ENCODE measurements around the gene B3GNT7.

- no peak for TF ChIP-seq CTCF (IDR thresholded peaks at IDR 0.05; ENCODE audit: insufficient read depth, low read length)
- TF ChIP-seq REST (IDR thresholded peaks at IDR 0.05; ENCODE audit: insufficient replicate concordance, low read depth), result no peak
- TF ChIP-seq POLR2AphosphoS5 (IDR thresholded peaks at IDR 0.05; ENCODE audit: low read depth), result no peak; the same call in 1 of the 2 replicates
- TF ChIP-seq GABPA (IDR thresholded peaks at IDR 0.05; ENCODE audit: low read depth), result no peak
- no peak for TF ChIP-seq SPI1 (IDR thresholded peaks at IDR 0.05; ENCODE audit: borderline replicate concordance, low read depth)
Observed at GRCh38 chr2:231388725-231389346, 6.7 kb upstream of the B3GNT7 start.
